DMS 273 (cell line): ENCODE results near the gene DCP1B.

Experiments used
- DNase-seq: peaks from one replicate; lab custom pipeline; 2025; ENCODE audit not compliant: unreplicated experiment; lab: John Stamatoyannopoulos, UW

Gene DCP1B

GRCh38 chr12:2004113-2004929 is at the start of gene DCP1B:
Gene DCP1B (minus strand): TSS chr12:2004457. CDS start chr12:2004431, 26 bp downstream.
- DNase-seq: peak; percentile 96

GRCh38 chr12:2053691-2054090 is 49.4 kb upstream of the DCP1B start:
- DNase-seq: peak; percentile 28

- peak; percentile 75 for DNase-seq
These were observed 48.8 kb upstream of the DCP1B start, which contains the start of gene CACNA1C for GRCh38 chr12:2052826-2053678. Gene CACNA1C (plus strand): TSS chr12:2052987. CDS start chr12:2053563, 576 bp downstream.

- peak; percentile 37 for DNase-seq
These were observed 47.7 kb upstream of the DCP1B start for GRCh38 chr12:2051700-2052621.

GRCh38 chr12:2049604-2050540 is 45.6 kb upstream of the DCP1B start:
- no peak for DNase-seq

GRCh38 chr12:2047752-2048151 is 43.5 kb upstream of the DCP1B start:
- DNase-seq: no peak

- DNase-seq: no peak
These were observed 42.7 kb upstream of the DCP1B start for GRCh38 chr12:2046957-2047356.

GRCh38 chr12:2044165-2044564 is 39.9 kb upstream of the DCP1B start:
- DNase-seq: no peak

- no peak for DNase-seq
These were observed 38.8 kb upstream of the DCP1B start for GRCh38 chr12:2043054-2043453.

GRCh38 chr12:2039034-2039433 is 34.8 kb upstream of the DCP1B start:
- DNase-seq: no peak

GRCh38 chr12:2035431-2036055 is 31.3 kb upstream of the DCP1B start:
- DNase-seq: no peak

GRCh38 chr12:2034633-2035430 is 30.6 kb upstream of the DCP1B start:
- peak; percentile 95 for DNase-seq

- no peak for DNase-seq
These were observed 28.2 kb upstream of the DCP1B start for GRCh38 chr12:2032506-2032905.

- DNase-seq: no peak
These were observed 25.6 kb upstream of the DCP1B start for GRCh38 chr12:2029851-2030250.

- DNase-seq: no peak
These were observed 23.1 kb upstream of the DCP1B start for GRCh38 chr12:2027351-2027750.

- no peak for DNase-seq
These were observed 19.1 kb upstream of the DCP1B start for GRCh38 chr12:2023365-2023764.

- no peak for DNase-seq
These were observed 16.3 kb upstream of the DCP1B start for GRCh38 chr12:2020511-2020910.

- no peak for DNase-seq
These were observed 14.9 kb upstream of the DCP1B start for GRCh38 chr12:2019126-2019525.

- DNase-seq: no peak
These were observed 14.1 kb upstream of the DCP1B start for GRCh38 chr12:2018391-2018790.
